Prostate gland (tissue), 2 donors: ENCODE results near the gene TXLNA.

ENCODE experiments used
- CTCF ChIP-seq, 4 experiments: fragments of 200-600 bp in 2 of 4; fragments of 450-650 bp in 2 of 4; sonication (generic) in 2 of 4; IDR thresholded peaks; 1 replicate in 3 of 4; 2 replicates in 1 of 4; pipeline ENCODE4 v1.5.1; 2016 to 2019; ENCODE audit warnings: antibody characterized with exemption in 4 of 4, mild to moderate bottlenecking in 2 of 4, moderate library complexity in 2 of 4
- POLR2A ChIP-seq: fragments of 450-650 bp; IDR thresholded peaks from one replicate; pipeline ENCODE4 v1.6.1; 2016; ENCODE audit warnings: antibody characterized with exemption, mild to moderate bottlenecking
- POLR2AphosphoS5 ChIP-seq: sonication (generic); formaldehyde crosslinking; IDR thresholded peaks from one replicate; pipeline ENCODE4 v1.6.1; 2017; ENCODE audit warnings: antibody characterized with exemption

- TF ChIP-seq CTCF (IDR thresholded peaks at IDR 0.05) (no peak), POLR2A (no peak), POLR2AphosphoS5 (no peak)
These were observed 1.6 kb downstream of the TXLNA start for GRCh38 chr1:32181065-32181464.
